Retinal pigment epithelial cell (primary cell): ENCODE data around the gene IFNA5.

Source experiments
- DNase-seq: peaks from one replicate; pipeline ENCODE4 v3.0.0-alpha.2; 2010; ENCODE audit warnings: low read depth
- H3K4me3 ChIP-seq: 2 replicates; pipeline ENCODE4 v1.5.1; 2011; ENCODE audit warnings: mild to moderate bottlenecking, low read length, control low read depth, moderate library complexity
- TF ChIP-seq, protein P1 (sequence below): conservative IDR thresholded peaks from 2 replicates; pipeline ENCODE4 v1.5.1; 2011; ENCODE audit warnings: low read depth, low read length, control low read depth, inconsistent platforms

Gene IFNA5

DNA sequence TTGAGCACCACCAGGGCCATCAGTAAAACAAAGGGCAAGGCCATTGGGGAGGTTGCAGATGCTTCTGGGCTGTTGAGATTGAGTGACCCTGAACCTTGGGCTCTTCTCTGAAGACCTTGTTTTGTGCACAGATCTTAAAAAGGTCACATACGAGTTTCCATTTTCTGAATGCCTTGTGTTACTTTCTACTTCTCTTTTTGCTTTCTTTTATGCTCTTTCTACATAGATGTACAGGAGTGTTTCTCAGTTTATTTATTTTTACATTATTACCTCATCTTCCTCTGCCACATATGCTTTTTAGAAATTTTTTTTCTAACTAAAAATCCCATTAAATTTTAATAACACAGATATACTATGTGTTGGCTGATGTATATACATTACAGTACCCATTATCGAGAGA, at the start of gene IFNA5:
Gene IFNA5 (minus strand): TSS at position 101 of the 400 bp plus-strand sequence. CDS start 57 bp downstream, at position 44.
- no peak within 1 kb of the TSS for H3K4me3 ChIP-seq
- TF ChIP-seq, protein P1, sequence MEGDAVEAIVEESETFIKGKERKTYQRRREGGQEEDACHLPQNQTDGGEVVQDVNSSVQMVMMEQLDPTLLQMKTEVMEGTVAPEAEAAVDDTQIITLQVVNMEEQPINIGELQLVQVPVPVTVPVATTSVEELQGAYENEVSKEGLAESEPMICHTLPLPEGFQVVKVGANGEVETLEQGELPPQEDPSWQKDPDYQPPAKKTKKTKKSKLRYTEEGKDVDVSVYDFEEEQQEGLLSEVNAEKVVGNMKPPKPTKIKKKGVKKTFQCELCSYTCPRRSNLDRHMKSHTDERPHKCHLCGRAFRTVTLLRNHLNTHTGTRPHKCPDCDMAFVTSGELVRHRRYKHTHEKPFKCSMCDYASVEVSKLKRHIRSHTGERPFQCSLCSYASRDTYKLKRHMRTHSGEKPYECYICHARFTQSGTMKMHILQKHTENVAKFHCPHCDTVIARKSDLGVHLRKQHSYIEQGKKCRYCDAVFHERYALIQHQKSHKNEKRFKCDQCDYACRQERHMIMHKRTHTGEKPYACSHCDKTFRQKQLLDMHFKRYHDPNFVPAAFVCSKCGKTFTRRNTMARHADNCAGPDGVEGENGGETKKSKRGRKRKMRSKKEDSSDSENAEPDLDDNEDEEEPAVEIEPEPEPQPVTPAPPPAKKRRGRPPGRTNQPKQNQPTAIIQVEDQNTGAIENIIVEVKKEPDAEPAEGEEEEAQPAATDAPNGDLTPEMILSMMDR = no peak
- no peak for DNase-seq

DNA sequence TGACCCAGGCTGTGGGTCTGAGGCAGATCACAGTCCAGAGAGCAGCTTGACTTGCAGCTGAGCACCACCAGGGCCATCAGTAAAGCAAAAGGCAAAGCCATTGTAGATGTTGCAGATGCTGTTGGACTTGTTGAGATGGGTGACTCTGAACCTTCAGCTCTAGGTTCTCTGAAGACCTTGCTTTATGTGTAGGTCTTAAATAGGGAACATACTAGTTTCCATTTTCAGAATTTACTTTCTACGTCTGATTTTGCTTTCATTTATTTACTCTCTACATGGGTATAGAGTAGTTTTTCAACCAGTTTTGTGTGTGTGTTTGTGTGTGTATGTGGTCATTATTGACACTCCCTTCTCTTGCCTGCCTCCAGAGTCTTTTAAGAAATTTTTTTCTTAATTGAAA, 45.7 kb upstream of the IFNA5 start, which contains the start of gene IFNA6:
Gene IFNA6 (minus strand): TSS at position 101 of the 400 bp plus-strand sequence. CDS start 0 bp downstream, at position 101.
- DNase-seq = no peak
- TF ChIP-seq, protein P1 = no peak
- H3K4me3 ChIP-seq = no peak within 1 kb of the TSS

DNA sequence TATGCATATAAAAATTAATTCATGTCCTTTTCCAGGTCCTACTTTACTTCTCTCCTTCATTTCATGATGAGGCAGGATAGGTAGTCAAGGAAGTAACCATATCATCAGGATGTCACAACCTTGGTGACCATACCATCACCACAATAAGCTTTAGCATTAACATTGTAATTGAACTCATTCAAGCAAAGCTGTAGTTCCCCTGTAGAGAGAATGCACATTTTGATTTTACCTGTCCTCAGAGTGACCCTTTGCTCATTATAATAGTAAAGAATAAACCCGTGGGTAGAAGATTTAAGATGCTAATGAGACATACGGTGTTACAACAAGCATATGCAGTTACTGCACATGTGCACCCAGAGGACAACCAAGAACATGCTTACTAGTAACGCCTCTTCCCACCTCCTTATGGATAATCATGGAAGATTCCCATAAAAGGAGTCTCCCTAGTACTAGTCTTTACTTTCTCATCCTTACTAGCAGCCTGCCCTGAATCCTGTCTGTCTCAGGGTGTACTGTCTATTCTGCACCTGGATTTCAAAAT, 43.4 kb upstream of the IFNA5 start:
- DNase-seq = no peak
- TF ChIP-seq, protein P1 = no peak
- no peak overlapping the region for H3K4me3 ChIP-seq

DNA sequence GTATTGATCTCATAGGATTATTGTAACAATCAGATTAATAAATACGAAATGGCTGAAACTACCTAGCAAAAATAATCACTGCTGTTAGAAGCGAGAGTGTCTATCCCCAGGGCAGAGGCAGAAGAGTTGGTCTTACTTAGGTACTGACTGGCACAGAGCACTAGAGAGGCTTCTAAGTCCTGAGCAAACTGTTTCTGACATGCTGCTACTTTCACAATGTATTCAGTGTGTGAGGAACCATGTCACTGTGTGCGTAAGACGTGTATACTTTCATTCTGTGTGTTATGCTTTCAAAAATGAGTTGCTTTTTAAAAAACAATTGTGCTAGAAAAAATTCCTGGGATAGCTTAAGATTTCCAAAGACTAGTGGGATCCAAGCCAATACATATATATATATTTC, 35.6 kb upstream of the IFNA5 start:
- TF ChIP-seq, protein P1 = no peak
- no peak for DNase-seq

DNA sequence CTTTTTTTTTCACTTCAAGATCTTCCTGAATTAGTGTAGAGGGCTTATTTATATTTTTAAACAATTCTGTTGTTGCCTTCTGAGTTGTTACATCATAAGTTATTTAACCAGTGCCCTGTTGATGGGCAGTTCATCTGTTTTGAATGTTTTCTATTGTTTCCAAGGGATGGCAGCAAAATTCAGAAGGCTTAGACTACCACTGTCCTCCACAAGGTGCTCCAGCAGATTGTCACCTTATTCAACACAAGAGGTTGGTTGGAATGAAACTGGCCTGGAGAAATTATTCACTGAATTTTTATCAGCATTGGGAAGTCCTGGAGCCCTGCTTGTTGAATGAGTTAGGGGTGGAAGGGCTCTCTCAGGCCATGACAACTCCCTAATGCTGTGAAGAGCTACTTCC, 31.3 kb upstream of the IFNA5 start:
- no peak overlapping the region for H3K4me3 ChIP-seq
- no peak for DNase-seq
- TF ChIP-seq, protein P1 = no peak

More for the DNA sequence above, 35.6 kb upstream of the IFNA5 start:
- no peak overlapping the region for H3K4me3 ChIP-seq

DNA sequence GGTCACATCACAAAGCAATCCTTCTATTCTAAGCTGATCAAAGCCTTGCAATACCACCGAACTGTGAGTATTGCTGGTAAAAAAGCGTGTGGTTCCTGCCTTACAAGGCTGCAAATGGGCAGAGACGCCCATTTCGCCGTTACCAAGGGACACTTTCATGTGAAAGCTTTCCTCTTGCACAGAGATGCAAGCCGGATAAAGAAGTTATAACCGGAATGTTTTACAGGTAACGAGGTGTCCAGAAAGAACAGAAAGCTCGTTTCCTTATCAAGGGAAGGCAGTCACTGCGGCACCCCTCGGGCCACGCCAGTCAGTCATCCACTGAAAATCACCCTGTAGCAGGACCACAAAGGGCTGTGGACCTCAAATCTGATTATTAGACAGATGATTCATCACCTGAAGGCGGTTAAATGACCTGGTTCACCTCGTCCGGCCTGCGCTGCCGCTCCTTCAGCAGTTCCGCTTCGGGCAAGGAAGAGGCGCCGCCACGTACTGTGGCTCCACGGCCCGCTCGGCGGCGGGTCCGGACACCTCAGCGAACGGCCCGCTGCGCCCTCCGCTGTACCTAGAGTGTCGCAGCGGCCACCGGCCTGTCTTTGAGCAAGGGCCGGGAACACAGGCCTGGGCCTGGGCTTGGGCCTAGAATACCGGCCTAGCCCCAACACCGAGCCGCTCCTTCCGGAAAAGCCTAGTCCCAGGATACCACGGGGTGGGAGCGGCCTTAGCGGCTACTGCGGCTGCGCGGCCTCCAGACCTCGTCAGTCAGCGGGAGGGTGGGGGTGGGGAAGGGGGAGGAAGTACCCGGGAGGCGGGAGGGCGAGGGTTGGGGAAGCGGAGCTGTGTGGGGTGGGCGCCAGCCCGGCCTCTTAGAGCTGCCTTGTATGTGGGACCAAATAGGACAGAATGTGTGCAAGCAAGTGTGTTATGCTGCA, 29.9 kb upstream of the IFNA5 start, which contains the start of gene KLHL9:
Gene KLHL9 (minus strand): TSS at position 704 of the 932 bp plus-strand sequence. CDS start 545 bp downstream, at position 159.
- TF ChIP-seq, protein P1 = no peak
- H3K4me3 ChIP-seq = peak within 1 kb of the TSS; percentile 92
- DNase-seq = peak; percentile 71

DNA sequence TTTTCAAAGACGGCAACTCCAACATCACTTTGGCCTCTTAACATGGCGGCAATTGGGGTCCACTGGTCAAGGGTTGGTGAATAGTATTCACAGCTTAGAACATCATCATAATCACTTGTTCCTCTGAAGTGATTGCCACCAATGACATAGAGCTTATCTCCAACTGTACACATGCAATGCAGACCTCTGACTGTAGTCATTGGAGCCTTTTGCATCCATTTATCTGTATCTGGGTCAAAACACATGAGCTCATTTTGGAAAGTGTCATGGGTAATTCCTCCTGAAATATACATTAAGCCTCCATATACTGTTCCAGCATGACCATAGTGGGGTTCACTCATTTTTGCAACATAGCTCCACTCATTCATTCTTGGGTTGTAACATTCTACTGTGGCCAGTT, 28.1 kb upstream of the IFNA5 start:
- H3K4me3 ChIP-seq = no peak overlapping the region
- DNase-seq = no peak
- TF ChIP-seq, protein P1 = no peak
